Kasumi-1 (cell line): Measurements from ENCODE around the gene IZUMO4.

Experiments
- DNase-seq, 2 experiments: peaks; one replicate each; lab custom pipeline; 2025; lab: John Stamatoyannopoulos, UW

IZUMO4 gene

GRCh38 chr19:2148482-2149135 lies 51.9 kb downstream of the IZUMO4 start:
- DNase-seq = no peak
